Stimulated activated CD4-positive, alpha-beta T cell treated with anti-CD3 and anti-CD28 coated beads, TNF-alpha, amount 100 ng/mL, for 48 hours (primary cell): Measurements from ENCODE around the gene PODXL.
"Not testable (repeated sequence)": the region's sequence is repeated elsewhere in the genome, so short reads cannot be mapped to it uniquely, and the experiment has no call there.

Experiments used
- DNase-seq, 3 donors: peaks; one replicate each; pipeline ENCODE4 v3.0.0-alpha.2; 2020; ENCODE audit warnings: low read depth in 3 of 3

The PODXL gene

GRCh38 chr7:131511071-131511470 is 45.4 kb downstream of the PODXL start:
- no peak for DNase-seq

- DNase-seq, result no peak
Measured at GRCh38 chr7:131509781-131510180, 46.6 kb downstream of the PODXL start.

GRCh38 chr7:131508754-131509486 is 47.5 kb downstream of the PODXL start:
- DNase-seq, result no peak

- DNase-seq, result peak; percentile 64 to 71 (median 67)
Measured at GRCh38 chr7:131507592-131508331, 48.7 kb downstream of the PODXL start.

GRCh38 chr7:131506597-131506996 is 49.8 kb downstream of the PODXL start:
- DNase-seq, result no peak

GRCh38 chr7:131505636-131506557 is 50.5 kb downstream of the PODXL start:
- no peak for DNase-seq

GRCh38 chr7:131505037-131505620 is 51.3 kb downstream of the PODXL start:
- DNase-seq, result not testable (repeated sequence)

- no peak for DNase-seq
Measured at GRCh38 chr7:131504157-131504899, 52.1 kb downstream of the PODXL start.

GRCh38 chr7:131503639-131504038 is 52.8 kb downstream of the PODXL start:
- no peak for DNase-seq

- DNase-seq, result no peak
Measured at GRCh38 chr7:131502810-131503508, 53.5 kb downstream of the PODXL start.

- DNase-seq, result no peak
Measured at GRCh38 chr7:131501930-131502685, 54.3 kb downstream of the PODXL start.

GRCh38 chr7:131501422-131501821 is 55.0 kb downstream of the PODXL start:
- peak in 2 of 3 donors; percentile 13 to 29 for DNase-seq

- DNase-seq, result no peak
Measured at GRCh38 chr7:131500357-131500756, 56.1 kb downstream of the PODXL start.

GRCh38 chr7:131499801-131500200 is 56.6 kb downstream of the PODXL start:
- DNase-seq, result no peak

GRCh38 chr7:131498237-131498885 is 58.1 kb downstream of the PODXL start:
- DNase-seq, result no peak

- no peak for DNase-seq
Measured at GRCh38 chr7:131497454-131497853, 59.0 kb downstream of the PODXL start.

GRCh38 chr7:131495669-131496498 is 60.5 kb downstream of the PODXL start:
- no peak for DNase-seq

- no peak for DNase-seq
Measured at GRCh38 chr7:131494182-131494581, 62.2 kb downstream of the PODXL start.
